GM21381 (cell line): ENCODE measurements around the gene SLCO4A1.

ENCODE experiments used
- ATAC-seq: cut with Tn5 transposase; IDR thresholded peaks from one replicate; pipeline ENCODE4 v1.9.1; 2021; ENCODE audit warnings: mild to moderate bottlenecking, moderate library complexity; ENCODE audit not compliant: unreplicated experiment

SLCO4A1 gene

DNA sequence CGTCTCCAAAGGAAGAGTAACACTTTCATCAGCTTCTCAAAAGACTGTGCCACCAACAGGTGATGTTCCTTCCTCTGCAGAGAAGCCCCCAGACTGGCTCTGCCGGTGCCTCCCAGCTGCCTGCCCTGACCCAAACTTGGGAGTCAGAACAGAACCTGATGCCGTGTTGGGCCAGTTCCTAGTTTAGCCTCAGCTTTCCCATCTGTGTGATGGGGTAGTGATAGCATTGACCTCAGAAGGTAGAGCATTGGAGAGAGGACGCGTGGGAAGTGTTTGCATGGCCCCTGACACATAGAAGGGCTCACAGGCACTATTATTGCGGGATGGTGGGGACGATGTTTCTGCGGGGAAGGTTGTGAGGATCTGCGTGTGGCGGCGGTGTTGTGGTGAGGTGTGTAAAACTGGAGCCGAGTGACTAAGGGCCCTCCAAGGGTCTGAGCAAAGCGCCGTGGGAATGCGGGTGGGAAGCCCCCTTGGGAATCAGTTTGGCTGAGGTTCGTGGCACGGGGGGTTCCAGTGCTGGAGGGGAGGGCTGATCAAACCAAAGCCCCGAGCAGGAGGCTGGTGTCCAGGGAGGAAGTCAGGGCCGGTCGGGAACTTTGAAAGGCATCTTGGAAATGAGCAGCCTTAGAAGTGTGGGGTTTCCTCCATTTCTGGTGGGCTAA, 68.0 kb downstream of the SLCO4A1 start:
- no peak for ATAC-seq

DNA sequence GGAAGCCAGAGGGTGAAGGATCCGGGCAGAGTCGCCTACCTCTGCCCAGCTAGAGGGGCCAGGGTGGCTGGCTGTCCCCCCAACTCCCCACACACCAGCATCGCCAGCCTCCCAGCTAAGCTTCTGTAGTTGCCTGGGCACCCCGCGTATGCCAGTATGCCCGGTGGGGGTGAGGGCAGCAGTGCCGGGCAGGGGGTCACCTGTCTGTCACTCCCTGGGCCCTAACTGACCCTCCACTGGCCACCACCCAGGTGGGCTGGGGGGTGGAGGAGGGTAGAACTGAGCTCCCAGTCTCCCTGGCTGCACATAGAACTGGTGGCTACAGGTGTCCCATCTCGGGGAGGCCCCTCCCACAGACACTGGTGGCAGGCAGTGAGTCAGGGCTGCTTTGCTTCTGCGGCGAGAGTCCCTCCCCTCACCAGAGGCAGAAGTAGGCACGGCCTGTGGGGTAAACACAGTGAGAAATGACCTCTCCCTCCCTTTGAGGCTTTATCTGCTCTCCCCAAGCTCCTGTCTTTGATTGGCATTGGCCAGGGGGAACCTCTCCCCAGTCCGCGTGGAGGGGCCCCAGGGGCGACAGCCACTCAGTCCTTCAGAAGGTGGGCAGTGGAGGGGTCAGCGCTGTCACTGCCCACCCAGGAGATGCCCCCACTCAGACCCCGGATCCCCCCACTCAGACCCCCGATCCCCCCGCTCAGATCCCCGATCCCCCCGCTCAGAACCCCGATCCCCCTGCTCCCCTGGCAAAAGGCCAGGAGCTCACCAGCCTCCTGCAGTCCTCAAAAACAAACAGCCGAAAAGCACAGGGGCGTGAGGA, 68.8 kb downstream of the SLCO4A1 start:
- ATAC-seq, result no peak

DNA sequence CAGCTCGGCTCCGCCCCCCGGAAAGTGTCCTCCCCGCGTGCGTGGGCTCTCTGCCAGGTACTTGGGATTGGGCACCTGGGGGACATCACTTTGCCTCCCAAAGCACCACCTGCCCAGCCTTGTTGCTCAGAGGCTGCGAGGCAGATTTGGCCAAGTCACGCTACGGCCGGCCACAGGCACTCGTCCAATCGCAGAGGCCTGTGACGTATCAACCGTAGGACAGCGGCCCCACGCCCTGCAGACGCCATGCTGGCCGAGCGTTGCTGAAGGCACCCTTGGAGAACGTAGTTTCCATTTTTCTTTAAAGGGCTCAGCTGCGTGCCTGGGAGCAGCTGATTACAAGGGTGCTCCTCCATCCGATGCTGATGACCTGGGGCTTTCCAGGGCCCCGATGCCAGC, 69.4 kb downstream of the SLCO4A1 start:
- no peak for ATAC-seq

DNA sequence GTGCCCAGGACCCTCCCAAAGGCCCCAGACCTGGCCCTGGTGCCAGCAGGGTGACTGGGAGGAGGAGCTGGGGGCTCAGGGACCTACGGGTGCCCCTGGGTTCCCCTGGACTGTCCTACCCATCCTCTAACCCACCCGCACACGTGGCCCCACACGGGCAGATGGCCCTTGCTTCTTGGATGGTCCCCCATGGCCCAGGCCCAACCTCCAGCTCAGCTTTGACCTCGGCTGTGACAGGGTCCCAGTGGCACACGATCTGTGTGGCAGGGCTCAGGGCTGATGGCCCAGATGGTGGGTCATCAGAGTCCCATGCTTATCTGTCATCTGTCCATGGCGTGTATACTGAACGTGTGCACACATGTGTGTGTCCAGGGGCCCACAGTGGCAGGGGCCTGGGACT, 70.3 kb downstream of the SLCO4A1 start:
- ATAC-seq, result no peak

DNA sequence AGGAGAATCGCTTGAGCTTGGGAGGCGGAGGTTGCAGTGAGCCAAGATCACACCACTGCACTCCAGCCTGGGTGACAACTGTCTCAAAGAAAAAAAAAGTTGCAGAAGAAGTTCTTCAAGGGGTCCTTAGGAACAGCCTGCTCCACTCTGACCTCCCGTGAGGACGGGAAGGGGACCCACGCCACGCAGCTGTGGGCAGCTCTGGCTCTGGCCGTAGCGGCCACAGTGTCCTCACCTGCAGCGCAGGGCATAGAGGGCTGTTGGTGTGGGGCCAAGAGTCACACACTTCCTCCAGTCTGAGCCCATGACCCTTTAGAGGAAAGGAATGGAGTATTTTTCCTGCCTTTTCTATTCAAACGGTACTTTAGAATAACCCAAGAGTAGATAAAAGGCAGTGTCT, 71.7 kb downstream of the SLCO4A1 start:
- no peak for ATAC-seq

DNA sequence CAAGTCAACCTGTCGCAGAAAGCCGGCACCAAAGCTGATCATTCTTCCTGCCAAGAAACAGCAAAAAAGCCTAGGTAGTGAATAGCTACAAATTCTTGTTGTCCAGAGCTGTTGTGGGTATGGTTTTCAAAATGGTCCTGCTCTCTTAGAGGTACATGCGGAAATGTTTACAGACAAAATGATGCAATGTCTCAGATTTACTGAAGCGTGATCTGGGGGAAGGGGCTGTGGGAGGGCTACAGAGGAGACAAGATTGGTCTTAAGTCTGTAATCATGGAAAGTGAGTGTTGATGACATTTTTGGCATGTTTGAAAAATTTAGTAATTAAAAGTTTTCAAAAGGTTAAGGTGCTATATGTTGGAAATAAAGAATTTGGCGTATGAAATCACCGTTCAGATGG, 72.5 kb downstream of the SLCO4A1 start:
- ATAC-seq, result no peak

DNA sequence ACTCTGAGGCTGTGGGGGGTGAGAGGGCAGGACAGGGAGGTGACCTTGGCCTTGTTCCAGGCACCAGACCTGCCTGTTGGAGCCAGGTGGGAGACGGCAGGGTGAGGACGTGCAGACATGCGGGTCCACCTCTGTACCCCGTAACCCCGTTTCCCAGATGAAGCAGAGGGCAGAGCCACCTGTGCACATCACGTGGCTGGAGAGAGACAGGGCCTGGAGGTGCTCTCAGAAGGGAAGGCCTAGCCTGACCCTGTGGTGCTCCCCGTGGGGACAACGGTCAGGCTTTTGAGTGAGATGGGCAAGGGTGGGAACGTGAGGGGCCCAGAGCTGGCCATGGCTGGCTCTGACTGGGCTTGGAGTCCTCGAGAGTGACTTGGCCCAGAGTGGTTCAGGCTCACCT, 72.9 kb downstream of the SLCO4A1 start:
- ATAC-seq, result no peak

DNA sequence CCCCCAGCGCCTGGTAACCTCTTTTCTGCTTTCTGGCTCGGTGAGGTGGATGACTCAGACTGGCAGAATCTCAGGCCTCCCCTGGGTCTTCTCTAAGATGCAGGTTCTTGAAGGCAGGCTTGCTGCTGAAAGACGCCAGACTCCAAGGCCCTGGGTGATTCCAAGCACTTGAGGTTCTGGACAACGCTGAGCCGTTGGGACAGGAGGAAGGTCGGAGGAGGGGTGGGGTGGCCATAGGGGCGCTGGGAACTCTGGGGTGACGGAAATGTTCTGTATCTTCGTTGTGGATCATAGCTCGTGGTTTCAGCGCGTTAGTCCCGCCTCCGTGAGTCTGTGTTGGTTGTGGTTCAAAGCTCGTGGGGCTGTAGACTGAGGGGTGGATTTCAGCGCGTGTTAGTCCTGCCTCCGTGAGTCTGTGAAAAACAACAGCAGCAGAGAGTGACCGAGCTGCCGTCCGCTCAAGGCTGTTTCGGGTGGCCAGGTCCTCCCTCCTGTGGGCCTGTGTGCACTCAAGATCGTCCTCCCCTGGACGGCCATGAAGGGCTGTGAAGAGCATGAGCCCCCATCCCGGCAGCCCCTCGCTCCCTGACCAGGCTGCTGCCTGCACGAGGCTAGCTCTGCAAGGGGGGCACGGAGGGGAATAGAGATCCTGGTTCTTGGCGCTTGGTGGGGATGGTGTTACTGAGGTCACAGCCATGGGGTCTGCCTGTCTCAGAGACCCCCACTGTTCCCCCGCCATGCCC, 74.1 kb downstream of the SLCO4A1 start:
- no peak for ATAC-seq

DNA sequence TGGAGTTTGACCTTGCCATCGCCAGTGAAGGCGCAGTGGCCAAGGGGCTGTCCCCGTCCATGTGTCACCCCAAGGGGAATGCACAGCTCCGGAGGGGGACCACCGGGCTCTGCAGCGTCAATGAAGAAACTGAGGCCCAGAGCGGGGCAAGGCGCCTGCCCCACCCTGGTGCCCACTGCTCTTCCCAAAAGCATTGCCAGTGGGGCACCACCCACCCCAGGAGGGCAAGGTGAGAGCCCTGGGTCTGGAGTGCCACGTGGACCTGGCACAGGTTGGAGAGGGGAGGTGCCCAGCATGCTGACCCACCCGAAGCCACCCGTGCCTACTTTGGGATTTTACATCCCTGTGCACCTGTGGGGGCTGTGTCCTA, 74.6 kb downstream of the SLCO4A1 start:
- no peak for ATAC-seq

DNA sequence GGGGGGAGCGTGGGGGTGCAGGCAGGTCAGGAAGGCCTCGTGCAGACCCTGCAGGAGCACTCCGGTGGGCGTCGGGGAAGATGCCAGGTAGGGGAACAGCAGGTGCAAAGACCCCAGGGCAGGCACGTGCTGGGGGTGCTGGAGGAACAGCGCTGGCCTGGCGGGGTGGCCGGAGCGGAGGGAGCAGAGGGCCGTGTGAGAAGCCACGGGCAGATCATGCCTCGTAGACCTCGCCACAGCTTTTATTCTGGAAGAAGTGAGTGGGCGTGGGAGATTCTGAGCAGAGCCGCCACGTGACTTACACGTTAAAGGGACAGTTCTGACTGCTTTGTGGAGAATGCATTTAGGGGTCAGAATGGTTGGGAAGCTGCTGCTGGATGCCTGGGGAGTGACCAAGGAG, 75.6 kb downstream of the SLCO4A1 start:
- no peak for ATAC-seq

DNA sequence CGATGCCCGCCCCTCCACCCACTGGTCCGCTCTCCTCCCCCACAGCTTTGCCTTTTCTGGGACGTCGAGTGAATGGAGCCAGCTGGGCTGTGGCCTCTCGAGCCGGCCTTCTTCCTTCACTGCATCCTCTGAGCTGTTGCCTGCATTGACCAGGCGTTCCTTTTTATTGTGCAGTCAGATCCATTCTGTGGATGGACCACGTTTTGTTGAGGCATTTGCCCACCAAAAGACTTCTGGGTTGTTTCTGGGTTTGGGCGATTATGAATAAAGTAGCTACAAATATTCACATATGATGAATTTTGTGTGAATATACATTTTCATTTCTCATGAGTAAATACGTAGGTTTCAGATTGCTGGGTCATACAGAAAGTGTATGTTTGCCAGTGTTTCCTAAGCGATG, 76.2 kb downstream of the SLCO4A1 start:
- no peak for ATAC-seq

DNA sequence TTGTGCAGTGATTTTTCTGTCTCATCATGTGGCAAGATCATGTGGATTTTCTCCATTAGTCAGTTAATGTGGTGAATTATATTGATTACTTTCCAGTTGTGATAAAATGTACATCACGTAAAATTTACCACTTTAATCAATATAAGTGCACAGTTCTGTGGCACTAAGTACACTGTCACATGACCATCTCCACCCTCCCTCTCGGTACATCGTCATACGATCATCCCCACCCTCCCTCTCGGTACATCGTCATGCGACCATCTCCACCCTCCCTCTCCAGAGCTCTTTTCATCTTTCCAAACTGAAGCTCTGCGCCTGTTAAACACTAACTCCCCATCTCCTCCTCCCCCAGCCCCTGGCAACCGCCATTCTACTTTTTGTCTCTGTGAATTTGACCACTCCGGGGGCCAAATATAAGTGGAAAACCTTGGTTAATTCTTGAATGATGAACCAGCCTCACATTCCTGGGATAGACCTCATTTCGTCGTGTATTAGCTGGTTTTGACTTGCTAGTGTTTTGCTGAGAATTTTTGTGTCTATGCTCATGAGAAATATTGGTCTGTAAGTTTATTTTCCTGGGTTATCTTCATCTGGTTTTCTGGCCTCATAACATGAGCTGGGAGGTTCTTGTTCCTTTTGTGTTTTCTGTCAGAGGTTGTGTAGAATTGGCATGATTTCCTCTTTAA, 77.1 kb downstream of the SLCO4A1 start:
- no peak for ATAC-seq
